SKM-1 treated with dmso at 0.1 percent for 144 hours (cell line): Measurements from ENCODE around the gene RPL18.

Experiments used
- DNase-seq: peaks from one replicate; lab custom pipeline; 2025; ENCODE audit not compliant: unreplicated experiment; lab: John Stamatoyannopoulos, UW

RPL18 gene

GRCh38 chr19:48614436-48615230, 4.3 kb downstream of the RPL18 start, which contains the start of gene FAM83E:
Gene FAM83E (minus strand): TSS chr19:48615076. CDS start chr19:48613372, 1,704 bp downstream.
- DNase-seq, result no peak

- no peak for DNase-seq
These were observed 5.0 kb downstream of the RPL18 start for GRCh38 chr19:48613852-48614435.

DNA sequence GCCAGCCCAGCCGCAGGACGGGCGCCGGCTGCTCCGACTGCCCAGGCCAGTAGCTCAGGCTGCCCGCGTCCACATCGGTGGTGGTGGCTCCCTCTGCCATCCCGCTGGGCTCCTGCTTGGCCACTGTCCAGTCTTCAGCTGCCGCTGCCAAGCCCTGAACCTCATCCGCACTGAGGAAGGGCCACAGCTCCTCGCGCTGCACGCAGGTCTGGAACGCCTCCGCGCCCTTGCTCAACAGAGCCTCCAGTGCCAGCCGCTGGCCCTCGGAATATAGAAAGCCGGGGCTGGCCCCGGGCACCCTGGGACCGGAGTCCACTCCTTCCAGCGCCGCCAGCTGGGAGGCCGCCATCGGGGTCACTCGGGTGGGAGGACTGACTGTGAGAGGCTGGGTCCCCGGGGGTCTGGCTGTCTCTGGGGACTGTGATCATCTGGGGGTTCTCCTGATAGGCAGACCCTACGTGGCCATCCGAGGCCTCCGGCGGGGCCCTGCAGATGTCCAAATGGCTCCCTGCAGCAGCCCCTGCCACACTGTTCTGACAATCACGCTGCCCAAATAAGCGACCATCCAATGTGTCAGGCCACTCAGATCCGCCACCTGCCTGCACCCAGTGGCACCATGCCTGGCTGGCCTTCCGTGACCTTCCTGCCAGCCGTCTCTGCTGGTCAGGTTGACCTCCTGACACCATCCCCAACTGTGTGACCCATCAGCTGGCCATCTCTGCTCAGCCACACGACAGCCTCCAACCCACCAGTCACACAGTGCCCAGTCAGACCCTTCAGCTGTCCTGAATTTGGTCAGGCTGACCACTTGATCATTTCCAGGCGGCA, 5.7 kb downstream of the RPL18 start:
- no peak for DNase-seq

DNA sequence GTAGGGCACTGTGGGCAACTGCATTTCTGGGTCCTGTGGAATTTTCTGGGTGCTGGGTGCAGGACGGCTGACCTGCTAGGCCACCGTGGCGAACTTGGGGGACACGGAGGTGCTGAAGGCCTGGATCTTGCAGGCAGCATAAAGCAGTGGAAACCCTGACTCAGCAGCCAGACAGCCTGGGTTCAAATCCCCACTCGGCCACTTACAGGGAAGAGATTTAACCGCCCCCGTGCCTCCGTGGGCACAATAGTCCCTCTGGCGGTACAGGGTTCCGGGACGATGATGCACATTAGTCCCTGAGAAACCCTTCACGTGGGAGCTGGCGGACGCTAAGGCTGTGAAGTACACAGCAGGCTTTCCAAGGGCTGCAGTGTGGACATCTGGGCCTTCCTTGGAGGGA, 7.1 kb downstream of the RPL18 start:
- no peak for DNase-seq

DNA sequence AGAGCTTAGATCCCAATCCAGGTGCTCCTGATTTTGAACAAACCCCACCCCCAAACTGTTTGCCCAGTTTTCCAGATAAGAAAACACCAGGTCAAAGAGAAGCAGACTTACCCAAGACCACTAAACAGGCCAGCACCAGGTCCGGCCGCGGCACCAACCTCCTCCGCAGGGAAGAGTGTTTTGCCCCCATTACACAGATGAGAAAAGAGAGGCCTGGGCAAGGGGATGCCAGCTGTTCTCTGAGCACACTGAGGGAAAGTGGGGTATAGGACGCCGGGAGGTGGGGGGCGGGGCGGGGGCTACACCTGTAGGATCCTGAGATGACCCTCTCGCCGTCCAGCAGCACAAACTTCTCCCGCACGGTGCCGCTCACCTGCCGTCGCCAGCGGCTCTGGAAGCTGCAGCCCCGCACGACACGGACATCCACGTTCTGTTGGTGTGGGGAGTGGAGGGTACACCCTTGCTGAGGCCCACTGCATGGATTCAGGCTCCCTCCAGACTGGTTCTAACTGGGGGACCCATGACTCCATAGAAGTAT, 9.3 kb downstream of the RPL18 start:
- no peak for DNase-seq

DNA sequence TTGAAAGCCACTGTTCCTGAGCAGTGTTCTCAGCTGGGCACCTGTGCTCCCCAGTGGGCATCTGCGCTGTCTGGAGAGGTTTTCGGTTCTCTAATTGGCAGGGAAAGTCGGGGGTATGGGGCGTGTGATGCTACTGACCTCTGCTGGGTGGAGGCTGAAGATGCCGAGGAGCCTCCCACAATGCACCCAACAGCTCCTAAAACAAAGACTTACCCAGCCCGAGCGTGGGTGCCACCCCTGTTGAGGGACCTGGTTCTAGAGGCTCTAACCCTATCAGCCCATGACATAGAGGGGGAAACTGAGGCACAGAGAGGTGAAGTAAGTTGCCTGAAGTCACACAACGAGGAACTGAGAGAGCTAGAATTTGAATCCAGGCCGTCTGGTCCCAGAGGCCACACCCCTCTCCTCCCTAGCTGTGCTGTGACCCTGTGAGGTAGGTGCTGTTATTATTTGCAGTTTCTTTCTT, 10.1 kb downstream of the RPL18 start:
- DNase-seq, result peak; percentile 44

GRCh38 chr19:48607359-48607755, 11.6 kb downstream of the RPL18 start:
- no peak for DNase-seq

GRCh38 chr19:48606463-48607358, 12.3 kb downstream of the RPL18 start, which contains the start of gene SPACA4:
Gene SPACA4 (plus strand): TSS chr19:48606742. CDS start chr19:48606979, 237 bp downstream.
- DNase-seq, result no peak

DNA sequence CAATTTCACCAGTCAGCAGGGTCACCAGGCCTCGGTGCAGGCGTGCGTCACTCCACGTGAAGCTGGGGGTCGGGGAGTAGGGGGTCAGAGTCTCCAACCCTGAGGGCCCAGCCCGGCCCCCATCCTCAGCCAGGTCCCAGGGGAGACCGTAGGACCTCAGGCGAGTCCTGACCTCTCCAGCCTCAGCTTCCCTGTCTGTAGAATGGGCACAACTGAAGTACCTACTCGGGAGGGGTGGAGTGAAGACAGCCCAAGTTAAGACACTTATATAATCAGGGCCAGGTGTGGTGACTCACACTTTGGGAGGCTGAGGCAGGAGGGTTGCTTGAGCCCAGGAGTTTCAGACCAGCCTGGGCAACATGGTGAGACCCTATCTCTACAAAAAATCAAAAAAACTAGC, 15.1 kb downstream of the RPL18 start:
- DNase-seq, result no peak

DNA sequence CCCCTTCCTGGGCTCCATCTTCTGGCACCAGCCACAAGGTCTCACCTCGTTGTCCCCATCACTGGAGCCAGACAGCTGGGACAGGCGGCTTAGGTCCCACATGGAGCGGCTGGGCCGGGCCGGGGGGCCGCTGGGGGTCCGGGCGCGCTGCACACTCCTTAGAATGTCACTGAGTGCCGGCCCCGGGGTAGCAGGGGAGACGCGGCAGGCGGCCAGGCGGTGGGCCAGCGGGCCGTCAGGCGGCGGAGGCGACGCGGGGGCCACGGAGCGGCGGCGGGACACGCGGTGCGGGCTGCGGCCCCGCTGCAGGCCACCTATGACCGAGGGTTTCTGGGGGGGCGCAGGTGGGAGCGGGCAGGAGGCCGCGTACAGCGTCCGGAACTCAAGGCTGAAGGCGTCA, 15.5 kb downstream of the RPL18 start:
- no peak for DNase-seq

- DNase-seq, result no peak
These were observed 16.0 kb downstream of the RPL18 start for GRCh38 chr19:48603001-48603400.

DNA sequence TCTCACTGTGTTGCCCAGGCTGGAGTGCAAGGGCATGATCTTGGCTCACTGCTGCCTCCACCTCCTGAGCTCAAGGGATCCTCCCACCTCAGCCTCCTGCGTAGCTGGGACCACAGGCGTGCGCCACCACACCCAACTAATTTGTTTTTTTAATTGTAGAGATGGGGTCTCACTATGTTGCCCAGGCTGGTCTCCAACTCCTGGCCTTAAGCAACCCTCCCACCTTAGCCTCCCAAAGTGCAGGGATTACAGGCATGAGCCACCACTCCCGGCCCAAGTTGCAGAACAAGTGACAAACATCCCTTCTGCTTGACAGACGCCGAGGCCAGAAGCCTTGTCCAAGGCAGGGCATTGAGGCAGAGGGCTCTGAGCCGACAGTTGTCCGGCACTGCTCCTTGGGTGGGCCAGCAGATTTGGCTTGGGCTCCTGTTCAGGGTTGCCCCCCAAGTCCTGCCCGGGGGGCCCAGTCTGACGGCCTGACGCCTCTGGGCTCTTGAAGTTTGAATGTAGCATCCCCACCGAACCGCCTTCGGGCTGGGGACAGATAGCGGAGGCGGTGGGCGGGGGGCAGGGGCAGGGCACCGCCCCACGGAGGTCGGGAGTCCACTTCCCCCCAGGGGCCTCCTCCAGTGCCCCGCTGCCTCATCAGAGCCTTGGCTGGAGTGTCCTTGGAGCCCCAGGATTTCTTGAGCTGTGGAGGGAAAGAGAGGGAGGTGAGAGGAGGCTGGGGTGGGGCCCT, 18.1 kb downstream of the RPL18 start:
- no peak for DNase-seq

- DNase-seq, result no peak
These were observed 19.8 kb downstream of the RPL18 start for GRCh38 chr19:48598996-48599700.

DNA sequence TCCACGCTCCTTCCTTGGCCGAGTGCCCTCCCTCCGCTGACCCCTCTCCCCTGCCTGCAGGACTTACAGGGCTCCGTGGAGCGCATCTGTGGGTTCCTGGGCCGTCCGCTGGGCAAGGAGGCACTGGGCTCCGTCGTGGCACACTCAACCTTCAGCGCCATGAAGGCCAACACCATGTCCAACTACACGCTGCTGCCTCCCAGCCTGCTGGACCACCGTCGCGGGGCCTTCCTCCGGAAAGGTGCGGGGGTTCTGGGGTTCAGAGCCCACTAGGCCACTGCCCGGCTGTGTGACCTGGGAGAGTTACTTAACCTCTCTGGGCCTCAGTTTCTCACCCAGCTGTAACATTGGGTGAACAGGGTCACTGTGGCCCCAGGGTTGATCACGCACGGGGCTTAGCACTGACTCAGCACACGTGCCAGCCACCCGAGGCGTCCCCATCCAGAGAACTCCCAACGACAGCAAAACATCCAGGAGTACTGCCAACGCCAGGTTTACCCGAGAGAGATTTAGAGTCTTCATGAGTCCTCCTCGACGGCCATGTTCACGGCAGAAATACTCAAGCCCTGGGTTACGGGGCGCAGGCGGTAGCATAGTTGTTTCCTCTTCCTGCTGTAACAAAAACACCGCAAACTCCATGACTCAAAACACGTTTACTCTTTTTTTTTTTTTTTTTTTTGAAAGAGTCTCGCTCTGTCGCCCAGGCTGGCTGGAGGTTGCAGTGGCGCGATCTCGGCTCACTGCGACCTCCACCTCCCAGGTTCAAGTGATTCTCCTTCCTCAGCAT, 22.1 kb downstream of the RPL18 start:
- no peak for DNase-seq

DNA sequence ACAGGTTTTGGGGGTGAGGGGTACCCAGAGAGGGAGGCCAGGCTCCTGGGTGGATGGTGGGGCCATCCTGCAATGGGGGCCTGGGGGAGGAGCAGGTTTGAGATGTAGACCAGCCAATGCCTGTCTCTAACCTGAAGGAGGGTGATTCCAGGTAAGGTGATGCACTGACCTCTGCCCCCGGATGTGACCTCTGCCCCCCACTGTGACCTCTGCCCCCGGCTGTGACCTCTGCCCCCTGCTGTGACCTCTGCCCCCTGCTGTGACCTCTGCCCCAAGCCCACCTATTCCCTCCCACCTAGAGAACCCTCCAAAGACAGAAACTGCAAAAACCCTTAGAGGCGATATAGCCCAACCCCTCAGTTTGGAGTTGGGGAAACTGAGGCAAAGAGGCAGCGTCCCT, 22.7 kb downstream of the RPL18 start:
- no peak for DNase-seq

DNA sequence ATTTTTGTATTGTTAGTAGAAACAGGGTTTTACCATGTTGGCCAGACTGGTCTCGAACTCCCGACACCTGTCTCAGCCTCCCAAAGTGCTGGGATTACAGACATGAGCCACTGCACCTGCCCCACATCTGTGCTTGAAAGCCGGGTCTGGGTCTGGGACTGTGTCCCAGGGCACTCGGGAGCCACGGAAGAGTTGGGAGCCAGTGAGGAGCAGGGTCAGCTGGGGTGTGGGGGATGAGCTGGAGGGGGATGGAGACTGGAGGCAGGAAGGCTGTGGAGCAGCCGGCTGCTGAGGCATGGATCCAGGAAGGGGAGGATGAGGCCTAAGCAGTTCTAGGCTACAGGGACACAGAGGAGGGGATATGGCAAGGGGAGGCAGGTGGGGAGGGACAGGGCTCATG, 23.1 kb downstream of the RPL18 start:
- no peak for DNase-seq

- no peak for DNase-seq
These were observed 23.8 kb downstream of the RPL18 start for GRCh38 chr19:48595171-48595570.

GRCh38 chr19:48591021-48591420, 28.0 kb downstream of the RPL18 start:
- no peak for DNase-seq
